ENCODE data around the gene TUT7. TPM values are rescaled to one million over a fixed set of nuclear protein-coding genes. Genes with fewer than 3 reads are reported as not detected.

TUT7 gene
- total RNA-seq, 2 donors from 2014 or later, result 17.7 to 31.5 TPM

DNA sequence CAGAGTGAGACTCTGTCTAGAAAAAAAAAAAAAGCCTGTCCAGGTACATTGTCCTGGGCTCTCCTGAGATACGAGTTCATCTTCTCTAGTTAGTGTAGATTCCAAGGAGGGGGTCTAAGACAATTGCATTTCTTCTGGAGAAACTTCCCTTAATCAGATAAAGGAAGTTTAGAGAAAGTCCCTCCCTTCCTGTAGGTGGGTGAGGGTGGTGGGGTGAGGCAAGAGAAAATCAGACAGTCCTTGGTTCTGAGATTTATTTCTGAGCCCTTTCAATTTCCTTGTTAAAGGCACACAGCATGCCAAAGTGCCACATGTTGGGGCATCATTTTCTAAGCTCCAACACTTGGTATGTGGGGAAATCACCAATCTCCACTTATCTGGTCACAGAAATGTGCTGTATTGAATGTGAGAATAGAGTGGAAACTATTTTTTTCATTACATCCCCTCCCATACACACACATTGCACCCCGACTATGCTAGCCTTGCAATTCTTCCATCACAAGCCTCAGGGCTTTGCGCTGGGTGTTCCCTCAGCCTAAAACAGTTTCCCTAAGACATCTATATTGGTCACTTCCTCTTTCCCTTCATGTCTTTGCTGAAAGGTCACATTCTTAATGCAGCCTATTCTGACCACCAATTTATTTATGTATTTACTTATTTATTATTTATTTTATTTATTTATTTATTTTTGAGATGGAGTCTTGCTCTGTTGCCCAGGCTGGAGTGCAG lies 5.1 kb upstream of the TUT7 start:
- H3K9me3 ChIP-seq, result no peaks in the 10 kb centered on the region
- peaks cover 0 to 4% of the 10 kb centered on the region in 2 donors for H3K4me1 ChIP-seq (ENCODE audit: control insufficient read depth in 1 of 2, low read depth in 2 of 2)
- DNase-seq (ENCODE audit: low spot score), result no peak
- H3K4me3 ChIP-seq, result no peak overlapping the region
- H3K27ac ChIP-seq, result no peak overlapping the region
- no peak for ATAC-seq (ENCODE audit: insufficient number of reproducible peaks, low FRiP score, low read depth)
- no peaks in the 10 kb centered on the region for H3K27me3 ChIP-seq (replicated peaks; ENCODE audit: insufficient read depth)
- no peaks in the 10 kb centered on the region for H3K36me3 ChIP-seq
- TF ChIP-seq, protein P1, sequence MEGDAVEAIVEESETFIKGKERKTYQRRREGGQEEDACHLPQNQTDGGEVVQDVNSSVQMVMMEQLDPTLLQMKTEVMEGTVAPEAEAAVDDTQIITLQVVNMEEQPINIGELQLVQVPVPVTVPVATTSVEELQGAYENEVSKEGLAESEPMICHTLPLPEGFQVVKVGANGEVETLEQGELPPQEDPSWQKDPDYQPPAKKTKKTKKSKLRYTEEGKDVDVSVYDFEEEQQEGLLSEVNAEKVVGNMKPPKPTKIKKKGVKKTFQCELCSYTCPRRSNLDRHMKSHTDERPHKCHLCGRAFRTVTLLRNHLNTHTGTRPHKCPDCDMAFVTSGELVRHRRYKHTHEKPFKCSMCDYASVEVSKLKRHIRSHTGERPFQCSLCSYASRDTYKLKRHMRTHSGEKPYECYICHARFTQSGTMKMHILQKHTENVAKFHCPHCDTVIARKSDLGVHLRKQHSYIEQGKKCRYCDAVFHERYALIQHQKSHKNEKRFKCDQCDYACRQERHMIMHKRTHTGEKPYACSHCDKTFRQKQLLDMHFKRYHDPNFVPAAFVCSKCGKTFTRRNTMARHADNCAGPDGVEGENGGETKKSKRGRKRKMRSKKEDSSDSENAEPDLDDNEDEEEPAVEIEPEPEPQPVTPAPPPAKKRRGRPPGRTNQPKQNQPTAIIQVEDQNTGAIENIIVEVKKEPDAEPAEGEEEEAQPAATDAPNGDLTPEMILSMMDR (IDR thresholded peaks at IDR 0.05), result no peak

- Histone ChIP-seq H3K4me1 (ENCODE audit: control insufficient read depth in 1 of 2, low read depth in 2 of 2) (peaks cover 9 to 17% of the 10 kb centered on the region in 2 donors), H3K27me3 (replicated peaks; ENCODE audit: insufficient read depth) (no peaks in the 10 kb centered on the region), H3K27ac (no peak overlapping the region), H3K4me3 (no peak overlapping the region), H3K9me3 (no peaks in the 10 kb centered on the region), H3K36me3 (no peaks in the 10 kb centered on the region)
- TF ChIP-seq, protein P1 (IDR thresholded peaks at IDR 0.05), result no peak
- no peak for ATAC-seq (ENCODE audit: insufficient number of reproducible peaks, low FRiP score, low read depth)
- no peak for DNase-seq (ENCODE audit: low spot score)
Measured at GRCh38 chr9:86356871-86357866, 3.0 kb upstream of the TUT7 start.

DNA sequence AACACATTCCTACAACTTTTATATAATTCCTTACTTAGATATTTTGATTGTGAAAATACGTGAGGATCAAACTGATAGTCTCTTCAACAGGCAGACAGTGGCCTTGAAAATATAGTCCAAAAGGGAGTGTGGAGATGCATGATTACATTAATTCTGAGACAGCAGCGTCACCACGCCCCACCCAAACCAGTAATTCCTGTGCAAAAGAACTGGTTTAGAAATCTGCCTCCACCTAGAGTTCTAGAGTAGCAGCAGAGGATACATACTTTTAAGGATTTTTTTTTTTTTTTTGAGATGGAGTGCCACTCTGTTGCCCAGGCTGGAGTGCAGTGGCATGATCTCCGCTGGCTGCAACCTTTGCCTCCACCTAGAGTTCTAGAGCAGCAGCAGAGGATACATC lies 1.6 kb upstream of the TUT7 start:
- ATAC-seq (ENCODE audit: insufficient number of reproducible peaks, low FRiP score, low read depth) (no peak), DNase-seq (ENCODE audit: low spot score) (no peak)
- Histone ChIP-seq H3K27ac (no peak overlapping the region), H3K9me3 (no peaks in the 10 kb centered on the region), H3K36me3 (no peaks in the 10 kb centered on the region), H3K4me1 (ENCODE audit: control insufficient read depth in 1 of 2, low read depth in 2 of 2) (peaks cover 18 to 31% of the 10 kb centered on the region in 2 donors), H3K4me3 (no peak overlapping the region), H3K27me3 (replicated peaks; ENCODE audit: insufficient read depth) (no peaks in the 10 kb centered on the region)
- TF ChIP-seq, protein P1 (IDR thresholded peaks at IDR 0.05), result no peak

DNA sequence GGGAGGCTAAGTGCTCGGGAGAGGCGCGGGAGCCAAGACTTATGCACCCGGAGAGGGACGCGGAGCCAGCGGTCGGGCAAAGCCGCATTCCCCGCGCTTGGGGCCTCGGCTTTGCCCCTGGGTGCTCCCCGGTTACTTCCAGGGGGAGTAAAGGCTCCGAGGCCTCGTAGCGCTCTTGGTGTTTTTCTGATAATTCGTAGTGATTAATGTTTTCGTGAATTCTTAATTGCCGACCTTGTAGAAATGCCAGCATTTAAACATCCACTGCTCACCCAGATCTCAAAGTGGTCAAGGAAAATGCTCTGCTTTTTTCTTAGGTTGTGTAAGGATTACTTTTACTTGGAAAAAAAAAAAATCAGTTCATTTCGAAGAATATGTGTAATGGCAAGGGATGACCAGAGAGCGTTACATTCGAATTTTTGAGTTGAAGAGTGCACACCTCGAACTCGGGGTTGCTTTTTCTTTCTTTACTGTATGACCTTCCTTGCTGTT lies 654 bp upstream of the TUT7 start:
- H3K27me3 ChIP-seq (replicated peaks; ENCODE audit: insufficient read depth), result no peaks in the 10 kb centered on the region
- no peaks in the 10 kb centered on the region for H3K36me3 ChIP-seq
- TF ChIP-seq, protein P1 (IDR thresholded peaks at IDR 0.05), result no peak
- H3K4me1 ChIP-seq (ENCODE audit: control insufficient read depth in 1 of 2, low read depth in 2 of 2), result peaks cover 23 to 40% of the 10 kb centered on the region in 2 donors
- peak overlapping the region; percentile 97 for H3K4me3 ChIP-seq
- no peaks in the 10 kb centered on the region for H3K9me3 ChIP-seq
- DNase-seq (ENCODE audit: low spot score) (no peak), ATAC-seq (ENCODE audit: insufficient number of reproducible peaks, low FRiP score, low read depth) (peak; percentile 16)
- peak overlapping the region; percentile 91 to 95 for H3K27ac ChIP-seq

- ATAC-seq (ENCODE audit: insufficient number of reproducible peaks, low FRiP score, low read depth) (no peak), DNase-seq (ENCODE audit: low spot score) (no peak)
- TF ChIP-seq, protein P1 (IDR thresholded peaks at IDR 0.05), result no peak
- no peaks in the 10 kb centered on the region for H3K36me3 ChIP-seq
- peak overlapping the region; percentile 97 for H3K4me3 ChIP-seq
- H3K27ac ChIP-seq, result peak overlapping the region; percentile 91 to 95
- no peaks in the 10 kb centered on the region for H3K9me3 ChIP-seq
- peaks cover 29 to 50% of the 10 kb centered on the region in 2 donors for H3K4me1 ChIP-seq (ENCODE audit: control insufficient read depth in 1 of 2, low read depth in 2 of 2)
- H3K27me3 ChIP-seq (replicated peaks; ENCODE audit: insufficient read depth), result no peaks in the 10 kb centered on the region
Measured at GRCh38 chr9:86353655-86354010, 577 bp downstream of the TUT7 start.
